GF-D8 (cell line): ENCODE results near the gene GPC1.

Experiments used
- DNase-seq: peaks from one replicate; lab custom pipeline; 2025; lab: John Stamatoyannopoulos, UW

The GPC1 gene

GRCh38 chr2:240431661-240432424 lies 3.6 kb upstream of the GPC1 start:
- DNase-seq: no peak

DNA sequence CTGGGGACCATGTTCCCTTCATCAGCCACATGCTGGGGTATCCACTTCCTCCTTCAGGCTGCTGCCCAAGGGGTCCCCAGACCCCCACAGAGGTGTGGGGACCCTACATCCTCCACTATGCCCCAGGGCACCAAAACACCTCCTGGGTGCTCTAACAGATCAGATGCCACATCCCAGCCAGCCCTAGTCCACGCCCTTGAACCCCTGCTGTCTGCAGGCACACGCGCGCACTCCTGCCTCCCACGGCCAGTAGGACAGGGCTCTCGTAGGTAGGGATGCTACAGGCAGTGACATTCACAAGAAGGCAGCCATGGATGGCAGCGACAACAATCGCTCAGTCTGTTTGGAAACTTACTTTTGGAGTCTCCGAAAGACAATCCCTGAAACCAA lies 3.0 kb upstream of the GPC1 start:
- no peak for DNase-seq

- no peak for DNase-seq
Measured at GRCh38 chr2:240432820-240433801, 2.4 kb upstream of the GPC1 start.

GRCh38 chr2:240433973-240434727 lies 1.3 kb upstream of the GPC1 start:
- no peak for DNase-seq

GRCh38 chr2:240434728-240435456 lies 571 bp upstream of the GPC1 start:
- DNase-seq: no peak

- no peak for DNase-seq
Measured at GRCh38 chr2:240435948-240436682, 652 bp downstream of the GPC1 start.

DNA sequence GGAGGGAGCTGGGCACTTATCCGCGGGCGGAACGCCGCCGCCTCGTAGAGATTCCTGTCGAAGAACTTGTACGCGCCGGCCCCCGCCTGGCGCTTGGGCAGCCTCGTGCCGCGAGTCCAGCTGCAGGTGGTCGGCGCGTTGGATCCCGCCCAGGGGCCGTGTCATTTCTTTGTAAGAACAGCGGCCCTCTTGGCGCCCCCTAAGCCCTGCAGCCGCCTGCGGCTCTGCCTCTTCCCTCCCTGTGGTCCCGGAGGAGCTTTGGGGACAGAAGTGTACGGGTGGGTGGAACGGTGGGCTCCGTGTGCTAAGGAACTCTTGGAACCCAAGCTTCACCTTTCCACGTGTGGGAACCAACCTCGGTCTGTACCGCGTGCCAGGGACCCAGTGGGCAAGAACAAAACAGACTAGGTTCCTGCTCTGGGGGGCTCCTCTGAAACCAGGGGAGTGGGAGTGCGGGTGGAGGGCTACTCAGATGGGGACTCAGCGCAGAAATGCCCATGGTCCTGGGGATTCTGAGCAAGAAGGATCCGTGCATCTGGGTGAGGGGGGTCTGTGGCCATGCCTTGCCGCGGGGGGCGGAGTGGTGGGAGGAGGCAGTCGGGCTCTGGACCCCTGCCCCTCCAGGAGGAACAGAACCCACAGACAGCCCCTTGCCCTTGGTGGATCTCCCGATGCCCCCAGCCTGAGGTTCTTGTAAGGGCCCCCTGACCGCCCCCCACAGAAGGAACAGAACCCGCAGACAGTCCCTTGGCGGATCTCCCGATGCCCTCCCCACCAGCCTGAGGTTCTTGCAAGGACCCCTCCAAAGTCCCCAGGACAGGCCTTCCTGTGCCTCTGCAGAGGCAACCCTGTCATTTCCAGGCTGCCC lies 1.5 kb downstream of the GPC1 start:
- DNase-seq: no peak

DNA sequence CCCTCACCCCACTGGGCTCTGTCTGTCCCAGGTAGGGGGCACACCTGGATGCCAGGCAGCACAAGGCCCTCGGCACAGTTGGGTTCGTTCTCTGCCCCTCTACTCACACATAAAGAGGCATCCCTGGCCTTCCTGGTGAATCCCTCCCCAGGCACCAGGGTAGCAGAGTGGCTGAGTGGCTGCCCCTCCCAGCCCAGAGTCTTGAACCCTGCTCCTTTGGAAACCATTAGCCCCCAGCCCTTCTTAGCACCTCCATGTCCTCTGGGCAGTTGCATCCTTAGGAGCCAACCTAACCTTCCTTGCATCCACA lies 2.0 kb downstream of the GPC1 start:
- DNase-seq: no peak

DNA sequence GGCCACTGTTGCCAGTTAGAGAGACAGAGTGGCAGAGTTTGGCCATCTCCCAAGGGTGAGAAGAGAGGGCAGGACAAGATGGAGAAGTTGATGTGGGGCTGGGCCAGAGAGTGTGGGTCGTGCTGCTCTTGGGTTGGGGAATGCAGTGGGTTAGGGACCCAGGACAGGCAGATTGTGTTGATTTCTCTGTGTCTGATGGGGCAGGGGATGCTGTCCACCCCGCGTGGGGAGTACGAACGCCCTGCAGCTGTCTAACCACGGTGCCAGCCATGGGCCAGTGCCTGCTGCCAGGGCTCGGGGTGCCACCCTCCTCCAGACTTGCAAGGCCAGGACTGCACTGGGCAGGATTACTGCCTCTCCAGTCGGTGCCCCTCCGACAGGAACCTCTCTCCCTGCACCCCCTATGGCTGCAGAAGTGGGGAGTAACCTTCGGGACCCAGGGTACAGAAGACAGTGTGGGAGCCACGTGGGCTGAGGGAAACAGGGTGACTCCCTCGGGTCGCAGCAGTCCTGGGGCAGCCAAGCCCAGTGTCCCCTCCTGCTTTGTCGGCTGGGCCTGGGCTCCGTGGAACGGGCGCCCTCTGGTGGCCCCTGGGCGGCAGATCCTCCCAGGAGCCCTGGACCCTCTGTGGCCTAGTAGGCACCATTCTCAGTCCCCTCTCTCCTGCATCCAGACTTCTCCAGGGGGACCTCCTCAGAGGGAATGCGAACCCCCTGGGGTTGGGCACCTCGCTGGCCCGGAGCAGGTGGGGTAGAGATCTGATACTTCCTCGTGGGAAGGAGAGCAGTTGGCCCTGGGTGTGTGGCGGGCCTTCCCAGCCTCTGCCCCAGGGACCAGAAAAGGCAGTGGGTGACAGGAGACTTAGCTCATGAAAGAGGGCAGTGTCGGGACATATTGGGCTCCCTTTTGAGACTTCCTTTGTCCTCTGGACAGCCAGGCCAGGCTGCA lies 2.7 kb downstream of the GPC1 start:
- no peak for DNase-seq

GRCh38 chr2:240438810-240439697 lies 3.6 kb downstream of the GPC1 start:
- no peak for DNase-seq

DNA sequence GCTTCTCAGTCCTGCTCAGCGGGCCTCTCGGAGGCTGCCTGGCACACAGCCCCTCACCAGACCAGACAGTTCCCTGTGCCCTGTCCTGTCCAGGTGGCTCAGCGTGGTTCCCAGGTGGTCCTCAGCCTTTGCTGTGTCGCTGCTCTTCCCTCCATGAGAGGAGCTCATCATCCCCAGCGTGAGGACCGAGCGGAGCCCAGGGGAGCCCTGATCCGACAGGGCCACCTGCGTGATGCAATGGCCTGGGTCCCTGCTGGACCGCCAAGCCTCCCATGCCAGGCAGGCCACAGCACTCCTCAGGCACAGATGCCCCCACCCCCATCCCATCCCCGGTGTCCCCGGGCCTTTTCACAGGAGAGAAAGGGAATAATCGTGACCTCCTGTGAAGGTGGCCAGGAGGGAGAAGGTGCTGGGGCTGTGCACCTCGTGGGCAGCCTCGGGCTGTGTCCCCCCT lies 4.3 kb downstream of the GPC1 start:
- DNase-seq: no peak

DNA sequence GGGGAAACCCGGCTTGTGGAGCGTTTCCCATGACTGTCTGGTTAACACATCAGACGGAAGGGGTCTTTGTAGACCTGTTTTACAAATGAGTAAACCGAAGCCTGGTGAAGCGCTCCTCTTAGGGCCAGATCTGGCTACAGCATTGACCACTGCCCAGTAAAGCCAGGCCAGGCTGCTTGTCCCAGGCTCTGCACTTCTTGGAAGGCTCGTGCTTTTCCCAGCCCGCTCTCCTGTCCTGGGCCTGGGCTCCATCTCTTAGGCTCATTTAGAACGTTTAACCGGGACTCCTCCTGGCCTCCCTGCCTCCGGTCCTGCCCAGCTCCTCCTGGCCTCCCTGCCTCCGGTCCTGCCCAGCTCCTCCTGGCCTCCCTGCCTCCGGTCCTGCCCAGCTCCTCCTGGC lies 4.8 kb downstream of the GPC1 start:
- no peak for DNase-seq

DNA sequence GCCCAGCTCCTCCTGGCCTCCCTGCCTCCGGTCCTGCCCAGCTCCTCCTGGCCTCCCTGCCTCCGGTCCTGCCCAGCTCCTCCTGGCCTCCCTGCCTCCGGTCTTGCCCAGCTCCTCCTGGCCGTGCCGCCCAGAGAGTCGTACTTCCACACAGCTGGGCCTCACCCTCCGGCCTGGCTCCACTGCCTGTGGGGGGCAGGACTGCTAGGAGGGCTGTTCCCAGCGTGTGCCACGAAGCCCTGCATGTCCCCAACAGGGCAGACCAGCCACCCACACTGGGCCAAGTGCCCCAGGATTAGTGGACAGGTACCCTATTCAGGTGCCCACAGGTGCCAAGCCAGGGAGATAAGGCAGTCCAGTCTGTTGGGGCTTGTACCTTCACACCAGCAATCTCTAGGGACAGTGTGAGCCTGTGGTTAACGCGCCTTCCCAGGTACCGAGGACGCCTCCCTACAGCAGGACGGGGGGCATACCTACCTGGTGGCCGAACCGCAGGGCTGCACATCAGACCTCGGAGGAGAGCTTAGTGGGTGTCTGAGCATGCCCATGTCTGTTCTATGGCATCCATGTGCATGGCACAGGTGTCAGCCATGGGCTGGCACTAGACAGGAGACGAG lies 5.3 kb downstream of the GPC1 start:
- no peak for DNase-seq

GRCh38 chr2:240441326-240441992 lies 6.0 kb downstream of the GPC1 start:
- DNase-seq: no peak

DNA sequence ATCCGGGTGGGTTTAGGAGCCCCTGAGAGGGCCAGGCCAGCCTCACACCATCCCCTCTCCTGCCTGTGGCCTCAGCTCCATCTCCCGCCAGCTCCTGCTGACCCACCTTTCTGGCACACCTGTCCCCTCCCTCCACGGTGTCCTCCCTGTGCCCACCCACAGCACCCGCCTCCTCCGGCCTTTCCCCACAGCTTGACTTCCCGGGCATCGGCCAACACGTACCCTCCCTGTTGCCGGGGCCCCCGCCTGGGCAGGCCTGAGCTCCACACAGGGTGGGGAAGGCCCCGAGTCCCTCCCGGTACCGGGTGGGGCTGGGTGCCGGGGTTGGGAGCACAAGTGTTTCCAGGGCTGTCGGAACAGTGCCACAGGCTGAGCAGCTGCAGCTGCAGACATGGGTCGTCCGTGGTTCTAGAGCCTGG lies 6.5 kb downstream of the GPC1 start:
- no peak for DNase-seq

DNA sequence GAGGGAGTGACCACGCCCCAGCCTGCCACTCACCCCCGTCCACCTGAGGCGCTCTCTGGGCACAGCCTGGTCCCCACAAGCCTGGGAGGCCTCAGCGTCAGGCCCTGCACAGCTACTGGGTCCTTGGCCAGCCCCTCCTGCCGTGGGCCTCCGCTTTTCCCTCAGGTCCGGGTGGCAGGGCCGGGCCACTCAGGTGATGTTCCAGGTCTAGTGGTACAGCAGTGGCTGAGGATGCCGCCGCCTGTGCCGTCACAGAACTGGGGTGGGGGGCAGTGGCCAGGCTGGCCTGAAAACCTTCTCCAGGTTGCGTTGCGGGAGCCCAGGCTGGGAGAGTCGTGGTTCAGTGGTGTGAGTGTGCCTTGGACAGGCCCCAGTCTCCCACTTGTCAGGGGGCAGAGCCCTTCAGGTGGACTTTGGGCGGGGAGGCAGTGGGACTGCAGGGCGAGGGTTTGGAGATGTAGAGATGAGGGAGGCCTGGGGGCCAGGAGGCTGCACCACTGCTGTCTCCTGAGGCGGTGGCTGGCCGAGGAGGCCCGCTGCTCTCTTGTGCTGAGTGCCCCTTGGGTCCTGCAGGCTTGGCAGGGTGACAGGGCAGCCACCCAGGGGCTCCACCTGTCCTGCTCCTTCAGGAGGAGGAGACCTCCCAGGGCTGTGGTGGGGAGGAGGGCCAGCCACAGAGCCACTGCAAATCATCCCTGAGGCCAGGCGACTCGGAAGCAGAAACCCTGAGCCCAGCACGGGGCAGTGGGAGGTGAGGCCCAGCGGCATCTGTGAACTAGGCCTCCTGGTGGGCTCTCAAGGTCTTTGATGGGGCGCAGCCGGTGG lies 7.6 kb downstream of the GPC1 start:
- no peak for DNase-seq
